Subcutaneous adipose tissue (tissue), 4 donors: ENCODE measurements around the gene UPF1. TPM values are rescaled to one million over a fixed set of nuclear protein-coding genes. Genes with fewer than 3 reads are reported as not detected.

Experiments used
- total RNA-seq, 4 donors: library from RNA; depleted of rRNA; stranded (reverse); fragments of >200 nt; gene quantifications; one replicate each; pipeline ENCODE4 v1.1.0, GENCODE V29; 2016
- TF ChIP-seq, protein P1 (sequence below): fragments of 450-650 bp; IDR thresholded peaks from one replicate; pipeline ENCODE4 v1.5.1; 2016; ENCODE audit warnings: low read depth, mild to moderate bottlenecking, control low read depth, antibody characterized with exemption, moderate library complexity

The UPF1 gene
- total RNA-seq, 4 donors from 2014 or later = 39.8 to 115 (median 68.3) TPM

DNA sequence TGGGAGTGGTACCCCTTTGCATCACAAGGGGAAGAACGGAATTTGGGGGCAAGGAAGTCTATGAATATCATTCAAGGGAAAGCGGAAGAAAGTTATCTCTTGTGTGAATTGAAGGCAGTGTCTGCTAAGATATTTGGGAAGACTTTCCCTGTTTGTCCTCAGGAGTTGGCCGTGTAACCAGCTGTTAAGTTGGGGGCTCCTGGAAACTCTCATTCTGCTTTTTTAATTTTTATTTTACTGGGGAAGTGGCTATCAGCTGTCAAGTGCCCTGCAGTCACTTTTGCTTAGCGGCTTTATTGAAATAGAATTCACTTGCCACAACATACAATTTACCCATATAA is 2.9 kb downstream of the UPF1 start:
- TF ChIP-seq, protein P1, sequence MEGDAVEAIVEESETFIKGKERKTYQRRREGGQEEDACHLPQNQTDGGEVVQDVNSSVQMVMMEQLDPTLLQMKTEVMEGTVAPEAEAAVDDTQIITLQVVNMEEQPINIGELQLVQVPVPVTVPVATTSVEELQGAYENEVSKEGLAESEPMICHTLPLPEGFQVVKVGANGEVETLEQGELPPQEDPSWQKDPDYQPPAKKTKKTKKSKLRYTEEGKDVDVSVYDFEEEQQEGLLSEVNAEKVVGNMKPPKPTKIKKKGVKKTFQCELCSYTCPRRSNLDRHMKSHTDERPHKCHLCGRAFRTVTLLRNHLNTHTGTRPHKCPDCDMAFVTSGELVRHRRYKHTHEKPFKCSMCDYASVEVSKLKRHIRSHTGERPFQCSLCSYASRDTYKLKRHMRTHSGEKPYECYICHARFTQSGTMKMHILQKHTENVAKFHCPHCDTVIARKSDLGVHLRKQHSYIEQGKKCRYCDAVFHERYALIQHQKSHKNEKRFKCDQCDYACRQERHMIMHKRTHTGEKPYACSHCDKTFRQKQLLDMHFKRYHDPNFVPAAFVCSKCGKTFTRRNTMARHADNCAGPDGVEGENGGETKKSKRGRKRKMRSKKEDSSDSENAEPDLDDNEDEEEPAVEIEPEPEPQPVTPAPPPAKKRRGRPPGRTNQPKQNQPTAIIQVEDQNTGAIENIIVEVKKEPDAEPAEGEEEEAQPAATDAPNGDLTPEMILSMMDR = no peak

DNA sequence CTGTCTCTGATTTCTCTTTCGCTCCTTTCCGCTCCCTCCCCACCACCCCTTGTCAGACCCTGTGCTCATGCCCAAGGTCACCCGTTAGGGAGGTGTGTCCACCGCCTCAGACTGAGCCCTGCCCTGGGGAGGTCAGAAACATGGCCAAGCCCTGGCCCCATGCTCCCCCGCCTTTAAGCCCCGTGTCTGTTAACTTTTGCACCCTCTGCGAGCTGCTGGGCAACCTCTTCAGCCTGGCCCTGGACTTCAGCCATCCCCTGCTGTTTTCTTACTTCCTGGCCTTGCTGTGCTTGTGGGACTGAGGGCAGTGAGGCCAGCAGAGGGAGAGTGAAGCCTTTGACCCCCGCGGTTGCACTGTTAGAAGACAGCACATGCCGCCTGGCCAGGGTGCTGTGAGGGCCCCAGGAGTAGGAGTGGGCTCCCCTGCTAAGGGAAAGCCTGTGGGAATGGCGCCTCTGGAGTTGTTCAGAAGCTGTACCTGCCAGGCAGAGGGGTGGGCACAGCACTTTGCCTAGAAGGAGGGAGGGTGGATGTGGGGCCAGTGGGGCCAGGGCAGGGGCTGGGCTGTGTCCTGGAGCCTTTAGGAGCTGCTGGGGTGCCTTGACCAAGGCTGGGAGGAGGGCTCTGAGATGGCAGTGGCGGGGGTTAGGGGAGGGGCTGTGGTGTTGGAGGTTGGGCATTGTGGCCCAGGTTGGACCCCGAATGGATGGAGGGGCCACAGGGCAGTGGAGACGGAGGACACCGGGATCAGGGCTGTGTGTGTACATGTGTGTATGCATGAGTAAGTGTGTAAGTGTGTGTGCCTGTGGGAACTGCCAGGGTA is 7.9 kb downstream of the UPF1 start:
- TF ChIP-seq, protein P1 = no peak

DNA sequence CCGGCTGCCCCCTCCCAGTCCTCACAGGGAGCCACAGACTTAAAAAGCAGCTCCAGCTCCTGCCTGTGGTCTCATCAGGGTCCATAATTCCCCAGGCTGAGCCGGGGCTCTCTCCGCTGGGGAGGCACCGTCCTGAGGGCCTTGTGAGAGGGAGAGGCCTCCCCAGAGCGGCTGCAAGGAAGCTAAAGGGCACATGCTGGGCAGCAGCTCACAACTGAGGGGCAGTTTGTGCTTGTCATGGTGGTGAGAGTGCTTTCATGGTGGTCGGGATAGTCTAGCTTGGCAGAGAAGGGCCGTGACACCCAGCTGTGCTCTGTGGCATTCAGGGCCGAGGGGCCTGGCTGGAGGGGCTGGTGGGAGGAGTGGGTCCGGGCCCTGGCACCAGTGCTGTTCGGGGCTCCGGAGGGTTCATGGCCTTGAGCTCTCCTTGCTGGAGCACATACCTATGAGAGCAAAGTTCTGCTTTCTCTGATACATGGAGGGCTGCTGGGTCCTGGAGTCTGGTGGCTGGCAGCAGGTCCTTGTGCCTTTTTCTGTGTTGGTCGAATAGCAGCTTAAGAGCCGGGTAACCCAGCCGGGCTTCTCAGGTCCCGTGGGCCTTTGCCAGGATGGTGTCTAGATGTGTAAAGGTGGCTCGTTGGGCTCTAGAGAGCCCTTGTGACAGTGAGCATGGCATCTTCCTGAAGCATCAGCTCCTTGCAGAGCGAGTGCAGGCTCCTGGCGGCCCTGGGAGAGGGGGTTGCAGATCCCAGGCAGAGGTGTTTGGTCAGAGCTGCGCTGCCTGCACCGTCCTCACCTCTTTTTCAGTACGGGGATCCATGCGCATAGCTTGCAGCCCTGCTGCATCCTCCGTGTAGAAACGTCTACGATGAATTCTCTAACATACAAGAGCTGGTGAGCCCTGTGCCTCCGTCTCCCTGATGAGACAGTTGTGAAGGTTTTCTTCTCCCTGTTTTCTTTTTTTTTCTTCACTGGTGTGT is 8.8 kb downstream of the UPF1 start:
- TF ChIP-seq, protein P1 = no peak

DNA sequence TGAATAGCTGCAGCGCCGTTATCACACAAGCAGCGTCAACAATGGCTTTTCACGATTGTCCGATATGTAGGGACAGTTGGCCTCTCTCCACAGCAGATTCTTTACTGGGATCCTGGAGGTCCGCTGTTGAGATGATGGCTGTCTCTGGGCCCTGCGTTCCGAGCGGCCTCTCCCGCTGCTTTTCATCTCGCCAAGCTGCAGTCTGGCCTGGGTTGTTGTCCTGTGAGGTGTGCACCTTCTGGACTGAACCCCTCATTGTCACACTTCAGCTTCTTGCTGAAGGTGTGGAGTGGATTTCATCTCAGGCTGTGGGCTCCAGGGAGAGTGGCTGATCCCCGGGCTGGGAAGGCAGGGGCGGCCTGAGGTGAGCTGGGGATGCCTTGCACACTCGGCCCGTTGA is 9.6 kb downstream of the UPF1 start:
- TF ChIP-seq, protein P1 = no peak

DNA sequence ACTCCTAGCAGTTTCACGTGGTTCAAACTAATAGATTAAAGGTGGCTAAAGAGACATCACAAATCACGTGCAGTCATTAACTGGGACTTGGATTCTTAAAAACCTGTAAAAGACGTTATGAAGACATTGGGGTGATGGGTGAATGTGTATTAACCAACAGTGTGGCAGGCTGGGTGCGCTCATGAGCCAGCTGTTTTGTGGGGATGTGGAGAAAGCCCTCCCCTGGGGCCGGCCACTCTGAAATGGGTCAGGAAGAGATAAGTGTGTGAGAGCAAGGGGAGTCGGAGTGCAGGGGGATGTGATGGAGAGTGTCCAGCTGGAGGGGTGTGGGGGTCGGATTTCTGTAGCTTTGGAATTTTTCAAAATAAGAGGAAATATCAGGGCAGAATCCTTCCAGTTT is 10.4 kb downstream of the UPF1 start:
- TF ChIP-seq, protein P1 = no peak

DNA sequence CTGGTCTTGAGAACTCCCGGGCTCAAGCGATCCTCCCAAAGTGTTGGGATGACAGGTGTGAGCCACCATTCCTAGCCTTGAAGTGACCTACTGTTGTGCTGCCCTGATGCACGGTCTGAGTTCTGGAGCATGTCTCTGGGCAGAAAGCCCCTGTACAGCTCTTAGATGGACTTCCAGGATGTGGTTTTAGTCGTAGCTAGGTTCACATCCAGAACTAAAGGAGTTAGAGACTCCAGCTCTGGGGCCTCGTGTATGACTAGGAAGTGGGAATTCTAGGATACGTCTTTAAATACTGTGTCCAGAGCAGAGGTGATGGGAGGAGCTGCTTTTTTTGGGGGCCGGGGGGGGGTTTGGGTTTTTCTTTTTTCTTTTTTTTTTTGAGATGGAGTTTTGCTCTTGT is 12.2 kb downstream of the UPF1 start:
- TF ChIP-seq, protein P1 = no peak

DNA sequence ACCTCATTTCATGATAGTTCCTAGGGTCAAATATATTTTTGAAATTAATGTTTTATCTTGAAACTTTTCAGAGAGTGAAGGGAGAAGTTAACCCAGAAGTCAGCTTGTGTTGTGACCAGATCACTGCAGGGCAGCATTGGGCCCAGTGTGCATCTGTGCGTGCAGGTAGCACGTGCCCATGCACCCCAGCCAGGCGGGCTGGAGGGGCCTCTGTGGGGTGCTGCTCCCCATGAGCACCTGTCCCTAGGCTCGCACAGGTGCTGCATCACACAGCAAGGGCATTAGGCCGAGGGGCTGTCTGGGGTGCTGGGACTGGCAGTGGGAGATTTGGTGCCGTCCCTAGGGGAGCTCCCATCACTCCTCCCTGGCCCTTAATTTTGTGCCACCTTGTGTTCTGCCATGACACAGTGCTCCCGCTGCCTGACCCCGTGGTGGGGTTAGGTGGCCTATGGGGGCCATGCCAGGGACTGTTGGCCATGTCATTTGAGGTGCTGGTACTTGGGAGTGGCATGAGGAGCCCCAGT is 13.1 kb downstream of the UPF1 start:
- TF ChIP-seq, protein P1 = no peak
